Islet precursor cell (in vitro differentiated cells): ENCODE measurements around the gene RPS28.
A peak's percentile ranks its signal among the peaks of the same experiment; 100 is the strongest.
"Not testable (repeated sequence)": the region's sequence is repeated elsewhere in the genome, so short reads cannot be mapped to it uniquely, and the experiment has no call there.

Experiments
- DNase-seq: peaks from one replicate; pipeline ENCODE4 v3.0.0-alpha.2; 2018

Gene RPS28

GRCh38 chr19:8343483-8343844 lies 22.2 kb downstream of the RPS28 start:
- DNase-seq: no peak

- not testable (repeated sequence) for DNase-seq
Measured at GRCh38 chr19:8349629-8350372, 28.5 kb downstream of the RPS28 start.

- no peak for DNase-seq
Measured at GRCh38 chr19:8352134-8352827, 31.0 kb downstream of the RPS28 start.

- DNase-seq: not testable (repeated sequence)
Measured at GRCh38 chr19:8352845-8353244, 31.5 kb downstream of the RPS28 start.

- peak; percentile 95 for DNase-seq
Measured at GRCh38 chr19:8355631-8356402, 34.5 kb downstream of the RPS28 start.

GRCh38 chr19:8357007-8357521 lies 35.8 kb downstream of the RPS28 start:
- DNase-seq: no peak

- DNase-seq: no peak
Measured at GRCh38 chr19:8358948-8359347, 37.7 kb downstream of the RPS28 start.

GRCh38 chr19:8360196-8360595 lies 38.9 kb downstream of the RPS28 start:
- DNase-seq: no peak

- DNase-seq: peak; percentile 70
Measured at GRCh38 chr19:8361921-8362793, 40.9 kb downstream of the RPS28 start.

GRCh38 chr19:8363803-8364771 lies 42.8 kb downstream of the RPS28 start, which contains the start of gene ANGPTL4:
TSS of gene ANGPTL4 (plus strand) at chr19:8364155. CDS start at chr19:8364322, 167 bp downstream.
- DNase-seq: peak; percentile 89

- DNase-seq: no peak
Measured at GRCh38 chr19:8366121-8366581, 44.9 kb downstream of the RPS28 start.

GRCh38 chr19:8366961-8367326 lies 45.6 kb downstream of the RPS28 start:
- DNase-seq: no peak

GRCh38 chr19:8367327-8368001 lies 46.2 kb downstream of the RPS28 start:
- peak; percentile 93 for DNase-seq

- no peak for DNase-seq
Measured at GRCh38 chr19:8370176-8371010, 49.1 kb downstream of the RPS28 start.

- DNase-seq: no peak
Measured at GRCh38 chr19:8371011-8371804, 49.9 kb downstream of the RPS28 start.
